Upper lobe of right lung (tissue), 1 donor: ENCODE measurements around the gene NIN. TPM values are rescaled to one million over a fixed set of nuclear protein-coding genes. Genes with fewer than 3 reads are reported as not detected.

Experiments
- ATAC-seq: fragments of 200-7000 bp; cut with Tn5 transposase; one replicate; pipeline ENCODE4 v1.9.1; 2020; ENCODE audit warnings: mild to moderate bottlenecking, moderate library complexity
- DNase-seq: peaks from one replicate; pipeline ENCODE4 v3.0.0-alpha.2; 2020
- H3K27ac ChIP-seq: fragments of 200-600 bp; one replicate; pipeline ENCODE4 v1.8.0; 2022
- H3K27me3 ChIP-seq: fragments of 200-600 bp; one replicate; pipeline ENCODE4 v1.8.0; 2022; ENCODE audit warnings: mild to moderate bottlenecking
- H3K36me3 ChIP-seq: fragments of 200-600 bp; one replicate; pipeline ENCODE4 v1.8.0; 2022
- H3K4me1 ChIP-seq: fragments of 200-600 bp; one replicate; pipeline ENCODE4 v1.8.0; 2022
- H3K4me3 ChIP-seq: fragments of 200-600 bp; one replicate; pipeline ENCODE4 v1.8.0; 2022; ENCODE audit warnings: mild to moderate bottlenecking
- H3K9me3 ChIP-seq: fragments of 200-600 bp; one replicate; pipeline ENCODE4 v1.8.0; 2022
- intact Hi-C: fragments of 100-400 bp; cut with DNase I; formaldehyde crosslinking; loops from one replicate; pipeline ENCODE4 v1.11.0; 2022
- total RNA-seq: library from RNA; stranded (reverse); fragmentation: NEBNext Ultra II Directional; extraction: Animal tissue kit (Norgen Biotek cat#: 25700); gene quantifications from one replicate; pipeline ENCODE4 v1.2.1, GENCODE V29; 2021
- TF ChIP-seq, protein P1 (sequence below): fragments of 200-600 bp; IDR thresholded peaks from one replicate; pipeline ENCODE4 v1.8.0; 2022; ENCODE audit warnings: antibody characterized with exemption
- donor health status: DM: no; HTN: yes; CAD: no; lungs with severe emphysema.

Gene NIN
- total RNA-seq, 1 donor from 2014 or later, result 37.5 TPM

DNA sequence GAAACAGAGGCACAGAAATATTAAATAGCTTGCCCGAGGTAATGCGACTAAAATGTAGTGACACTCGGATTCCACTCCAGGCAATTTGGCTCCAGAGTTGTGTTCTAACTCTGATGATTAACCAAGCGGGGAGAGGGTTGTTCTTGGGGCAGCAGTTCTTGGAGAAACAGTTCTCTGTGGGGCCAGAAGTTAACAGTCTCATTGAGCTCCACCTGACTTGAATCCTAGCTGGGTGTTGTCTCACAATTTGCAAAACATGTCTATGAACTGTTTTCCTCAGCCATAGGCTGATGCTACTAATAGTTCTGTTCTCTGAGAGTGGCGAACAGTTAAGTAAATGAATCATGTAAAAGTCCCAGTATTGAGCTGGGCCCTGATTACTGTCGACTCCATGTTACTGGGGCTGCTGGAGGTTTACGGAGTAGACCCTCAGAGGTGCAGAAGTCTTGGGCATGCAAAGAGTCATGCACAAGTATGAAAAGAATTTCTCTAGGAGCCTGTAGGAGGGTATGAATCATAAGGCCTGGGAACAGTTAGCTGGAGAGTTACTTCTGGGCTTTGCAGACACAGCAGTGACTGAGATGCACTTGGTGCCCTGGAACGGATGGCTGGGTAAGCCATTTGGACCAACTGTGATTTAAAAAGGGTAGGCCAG lies 15.4 kb upstream of the NIN start:
- no peak for DNase-seq
- Histone ChIP-seq H3K27ac (no peak overlapping the region), H3K4me1 (no peaks in the 10 kb centered on the region), H3K27me3 (no peaks in the 10 kb centered on the region), H3K4me3 (no peak overlapping the region), H3K36me3 (no peaks in the 10 kb centered on the region), H3K9me3 (no peaks in the 10 kb centered on the region)
- TF ChIP-seq, protein P1, sequence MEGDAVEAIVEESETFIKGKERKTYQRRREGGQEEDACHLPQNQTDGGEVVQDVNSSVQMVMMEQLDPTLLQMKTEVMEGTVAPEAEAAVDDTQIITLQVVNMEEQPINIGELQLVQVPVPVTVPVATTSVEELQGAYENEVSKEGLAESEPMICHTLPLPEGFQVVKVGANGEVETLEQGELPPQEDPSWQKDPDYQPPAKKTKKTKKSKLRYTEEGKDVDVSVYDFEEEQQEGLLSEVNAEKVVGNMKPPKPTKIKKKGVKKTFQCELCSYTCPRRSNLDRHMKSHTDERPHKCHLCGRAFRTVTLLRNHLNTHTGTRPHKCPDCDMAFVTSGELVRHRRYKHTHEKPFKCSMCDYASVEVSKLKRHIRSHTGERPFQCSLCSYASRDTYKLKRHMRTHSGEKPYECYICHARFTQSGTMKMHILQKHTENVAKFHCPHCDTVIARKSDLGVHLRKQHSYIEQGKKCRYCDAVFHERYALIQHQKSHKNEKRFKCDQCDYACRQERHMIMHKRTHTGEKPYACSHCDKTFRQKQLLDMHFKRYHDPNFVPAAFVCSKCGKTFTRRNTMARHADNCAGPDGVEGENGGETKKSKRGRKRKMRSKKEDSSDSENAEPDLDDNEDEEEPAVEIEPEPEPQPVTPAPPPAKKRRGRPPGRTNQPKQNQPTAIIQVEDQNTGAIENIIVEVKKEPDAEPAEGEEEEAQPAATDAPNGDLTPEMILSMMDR, result no peak
- intact Hi-C loops, result no loop called here
- no peak for ATAC-seq

DNA sequence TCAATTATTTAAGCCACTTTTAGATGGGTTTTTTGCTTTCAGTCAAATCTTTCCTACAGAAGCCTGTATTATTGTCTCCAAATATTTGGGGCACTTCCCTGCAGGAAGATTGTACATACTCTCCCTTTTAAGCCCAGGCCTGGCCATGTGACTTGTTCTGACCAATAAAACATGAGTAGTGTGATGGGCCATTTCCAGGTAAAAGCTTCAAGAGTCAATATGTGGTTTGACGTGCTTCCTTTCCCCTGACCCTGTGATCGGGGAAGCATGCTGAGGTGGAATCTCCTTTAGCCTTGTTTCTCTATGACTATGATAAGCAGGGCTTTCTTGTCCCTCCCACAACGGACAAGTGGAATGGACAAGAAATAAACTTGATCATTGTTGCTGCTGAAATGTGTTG lies 14.2 kb upstream of the NIN start:
- H3K36me3 ChIP-seq, result no peaks in the 10 kb centered on the region
- no peak overlapping the region for H3K27ac ChIP-seq
- no peaks in the 10 kb centered on the region for H3K27me3 ChIP-seq
- H3K4me1 ChIP-seq, result no peaks in the 10 kb centered on the region
- TF ChIP-seq, protein P1, result no peak
- H3K4me3 ChIP-seq, result no peak overlapping the region
- ATAC-seq (no peak), DNase-seq (no peak)
- H3K9me3 ChIP-seq, result no peaks in the 10 kb centered on the region
- intact Hi-C loops, result no loop called here

DNA sequence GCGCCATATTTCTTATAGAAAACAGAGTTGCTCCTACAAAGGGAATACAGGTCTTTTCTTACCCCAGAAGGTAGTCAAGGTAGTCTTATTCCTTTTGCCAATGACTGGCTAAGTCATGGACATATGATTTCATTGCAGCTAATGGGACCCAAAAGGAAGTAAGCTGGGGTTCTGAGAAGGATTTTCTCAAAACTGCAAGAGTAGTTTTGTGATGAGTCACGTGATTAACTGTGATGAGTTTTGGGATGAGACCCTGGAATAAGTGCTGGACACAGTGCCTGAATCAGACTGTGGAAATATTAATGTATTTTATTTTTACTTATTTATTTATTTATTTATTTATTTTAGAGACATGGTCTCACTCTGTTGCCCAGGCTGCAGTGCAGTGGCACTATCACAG lies 13.4 kb upstream of the NIN start:
- Histone ChIP-seq H3K27ac (no peak overlapping the region), H3K9me3 (no peaks in the 10 kb centered on the region), H3K4me3 (no peak overlapping the region), H3K36me3 (no peaks in the 10 kb centered on the region), H3K4me1 (no peaks in the 10 kb centered on the region), H3K27me3 (no peaks in the 10 kb centered on the region)
- TF ChIP-seq, protein P1, result no peak
- no peak for ATAC-seq
- no peak for DNase-seq
- intact Hi-C loops, result no loop called here

DNA sequence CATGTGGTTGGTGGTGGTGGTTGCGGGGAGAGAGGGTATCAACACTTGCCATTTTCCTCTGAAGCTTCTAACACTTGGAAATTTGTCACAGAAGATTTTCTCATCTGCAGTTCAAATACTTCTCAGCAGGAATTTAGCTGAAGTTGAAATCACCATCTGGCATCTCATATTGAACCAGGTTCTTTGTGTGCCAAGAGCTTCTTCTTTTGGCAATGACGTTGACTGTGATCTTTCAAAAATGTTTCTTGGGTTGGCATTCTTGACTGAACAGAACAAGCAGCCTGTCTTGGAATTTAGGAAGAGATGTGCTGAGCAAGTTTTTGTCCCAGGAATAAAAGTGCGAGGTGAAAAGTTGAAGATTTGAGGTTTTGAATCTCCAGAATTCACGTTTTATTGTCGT lies 8.7 kb upstream of the NIN start:
- ATAC-seq (no peak), DNase-seq (no peak)
- H3K4me1 ChIP-seq, result no peaks in the 10 kb centered on the region
- H3K9me3 ChIP-seq, result no peaks in the 10 kb centered on the region
- no peaks in the 10 kb centered on the region for H3K36me3 ChIP-seq
- H3K27me3 ChIP-seq, result no peaks in the 10 kb centered on the region
- intact Hi-C loops, result no loop called here
- H3K4me3 ChIP-seq, result no peak overlapping the region
- no peak overlapping the region for H3K27ac ChIP-seq
- TF ChIP-seq, protein P1, result no peak

DNA sequence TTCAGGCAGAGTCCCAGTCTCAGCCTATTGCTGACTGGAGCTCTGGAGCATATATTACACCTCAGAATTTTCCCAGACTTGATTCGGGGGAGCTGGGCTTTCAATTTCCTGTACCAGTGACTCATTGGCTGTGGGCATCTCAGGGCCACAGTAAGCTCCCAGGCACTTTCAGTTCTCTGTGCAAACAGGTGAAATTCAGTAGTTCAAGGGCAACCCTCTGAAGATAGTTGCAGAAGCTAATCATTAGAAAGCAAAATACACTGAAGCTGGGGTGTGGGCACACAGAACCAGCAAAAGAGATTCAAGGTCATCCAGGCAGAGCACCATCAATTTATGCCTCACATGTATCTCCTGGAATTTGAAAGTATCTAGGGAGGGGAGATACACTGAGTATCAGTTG lies 8.1 kb upstream of the NIN start:
- TF ChIP-seq, protein P1, result no peak
- Histone ChIP-seq H3K27ac (no peak overlapping the region), H3K9me3 (no peaks in the 10 kb centered on the region), H3K27me3 (no peaks in the 10 kb centered on the region), H3K4me1 (no peaks in the 10 kb centered on the region), H3K36me3 (no peaks in the 10 kb centered on the region), H3K4me3 (no peak overlapping the region)
- DNase-seq (no peak), ATAC-seq (no peak)
- intact Hi-C loops, result no loop called here
